Activated T-helper 9 cell treated with anti-CD3 and anti-CD28 coated beads, Interleukin-2, amount 50 U/mL, for 16 hours (primary cell): ENCODE results near the gene IL17RA.
"Not testable (repeated sequence)": the region's sequence is repeated elsewhere in the genome, so short reads cannot be mapped to it uniquely, and the experiment has no call there.

Experiments used
- DNase-seq: peaks from one replicate; pipeline ENCODE4 v3.0.0-alpha.2; 2020; ENCODE audit warnings: low read depth

The IL17RA gene, protein sequence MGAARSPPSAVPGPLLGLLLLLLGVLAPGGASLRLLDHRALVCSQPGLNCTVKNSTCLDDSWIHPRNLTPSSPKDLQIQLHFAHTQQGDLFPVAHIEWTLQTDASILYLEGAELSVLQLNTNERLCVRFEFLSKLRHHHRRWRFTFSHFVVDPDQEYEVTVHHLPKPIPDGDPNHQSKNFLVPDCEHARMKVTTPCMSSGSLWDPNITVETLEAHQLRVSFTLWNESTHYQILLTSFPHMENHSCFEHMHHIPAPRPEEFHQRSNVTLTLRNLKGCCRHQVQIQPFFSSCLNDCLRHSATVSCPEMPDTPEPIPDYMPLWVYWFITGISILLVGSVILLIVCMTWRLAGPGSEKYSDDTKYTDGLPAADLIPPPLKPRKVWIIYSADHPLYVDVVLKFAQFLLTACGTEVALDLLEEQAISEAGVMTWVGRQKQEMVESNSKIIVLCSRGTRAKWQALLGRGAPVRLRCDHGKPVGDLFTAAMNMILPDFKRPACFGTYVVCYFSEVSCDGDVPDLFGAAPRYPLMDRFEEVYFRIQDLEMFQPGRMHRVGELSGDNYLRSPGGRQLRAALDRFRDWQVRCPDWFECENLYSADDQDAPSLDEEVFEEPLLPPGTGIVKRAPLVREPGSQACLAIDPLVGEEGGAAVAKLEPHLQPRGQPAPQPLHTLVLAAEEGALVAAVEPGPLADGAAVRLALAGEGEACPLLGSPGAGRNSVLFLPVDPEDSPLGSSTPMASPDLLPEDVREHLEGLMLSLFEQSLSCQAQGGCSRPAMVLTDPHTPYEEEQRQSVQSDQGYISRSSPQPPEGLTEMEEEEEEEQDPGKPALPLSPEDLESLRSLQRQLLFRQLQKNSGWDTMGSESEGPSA

DNA sequence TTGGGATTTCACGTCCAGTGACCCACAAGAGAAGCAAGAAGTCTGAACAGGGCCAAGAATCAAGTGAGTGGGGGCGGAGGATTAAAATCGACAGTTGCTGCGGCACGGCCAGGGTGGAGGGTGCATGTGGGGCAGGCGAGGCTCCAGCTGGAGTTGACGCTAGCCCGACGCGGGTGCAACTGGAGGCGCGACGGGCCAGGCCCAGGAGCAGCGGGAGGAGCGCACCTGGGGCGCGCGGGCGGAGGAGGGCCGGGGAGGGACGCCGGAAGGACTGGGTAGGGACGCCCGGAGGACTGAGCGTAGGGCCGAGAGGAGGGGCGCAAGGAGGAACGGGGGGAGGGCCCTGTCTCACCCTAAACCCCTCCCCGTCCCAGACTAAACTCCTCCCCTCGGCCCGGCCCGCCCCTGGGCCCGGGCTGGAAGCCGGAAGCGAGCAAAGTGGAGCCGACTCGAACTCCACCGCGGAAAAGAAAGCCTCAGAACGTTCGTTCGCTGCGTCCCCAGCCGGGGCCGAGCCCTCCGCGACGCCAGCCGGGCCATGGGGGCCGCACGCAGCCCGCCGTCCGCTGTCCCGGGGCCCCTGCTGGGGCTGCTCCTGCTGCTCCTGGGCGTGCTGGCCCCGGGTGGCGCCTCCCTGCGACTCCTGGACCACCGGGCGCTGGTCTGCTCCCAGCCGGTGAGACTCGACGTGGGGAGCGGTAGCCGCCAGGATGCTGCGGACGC, at the start of gene IL17RA:
Gene IL17RA (plus strand): TSS at position 447 of the 723 bp plus-strand sequence. CDS start 92 bp downstream, at position 539.
- DNase-seq: peak; percentile 87

DNA sequence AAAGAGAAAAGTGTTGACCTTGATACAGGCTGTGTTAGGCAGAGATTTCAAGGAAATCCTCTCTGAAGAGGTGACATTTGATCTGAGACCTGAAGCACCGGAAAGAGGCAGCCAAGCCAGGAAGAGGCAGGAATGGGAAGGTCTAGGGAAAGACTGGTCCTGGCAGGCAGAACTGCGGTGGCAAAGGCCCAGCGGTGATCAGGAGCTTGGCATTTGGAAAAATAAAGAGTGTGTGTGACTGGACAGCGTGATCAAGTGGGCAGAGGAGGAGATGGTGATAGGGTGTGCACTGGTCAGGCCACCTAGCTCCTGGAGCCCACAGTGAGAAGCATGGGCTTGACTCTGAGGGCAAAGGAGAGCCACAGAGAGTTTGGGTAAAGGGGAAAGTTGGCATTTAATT, 49.6 kb upstream of the IL17RA start:
- no peak for DNase-seq

DNA sequence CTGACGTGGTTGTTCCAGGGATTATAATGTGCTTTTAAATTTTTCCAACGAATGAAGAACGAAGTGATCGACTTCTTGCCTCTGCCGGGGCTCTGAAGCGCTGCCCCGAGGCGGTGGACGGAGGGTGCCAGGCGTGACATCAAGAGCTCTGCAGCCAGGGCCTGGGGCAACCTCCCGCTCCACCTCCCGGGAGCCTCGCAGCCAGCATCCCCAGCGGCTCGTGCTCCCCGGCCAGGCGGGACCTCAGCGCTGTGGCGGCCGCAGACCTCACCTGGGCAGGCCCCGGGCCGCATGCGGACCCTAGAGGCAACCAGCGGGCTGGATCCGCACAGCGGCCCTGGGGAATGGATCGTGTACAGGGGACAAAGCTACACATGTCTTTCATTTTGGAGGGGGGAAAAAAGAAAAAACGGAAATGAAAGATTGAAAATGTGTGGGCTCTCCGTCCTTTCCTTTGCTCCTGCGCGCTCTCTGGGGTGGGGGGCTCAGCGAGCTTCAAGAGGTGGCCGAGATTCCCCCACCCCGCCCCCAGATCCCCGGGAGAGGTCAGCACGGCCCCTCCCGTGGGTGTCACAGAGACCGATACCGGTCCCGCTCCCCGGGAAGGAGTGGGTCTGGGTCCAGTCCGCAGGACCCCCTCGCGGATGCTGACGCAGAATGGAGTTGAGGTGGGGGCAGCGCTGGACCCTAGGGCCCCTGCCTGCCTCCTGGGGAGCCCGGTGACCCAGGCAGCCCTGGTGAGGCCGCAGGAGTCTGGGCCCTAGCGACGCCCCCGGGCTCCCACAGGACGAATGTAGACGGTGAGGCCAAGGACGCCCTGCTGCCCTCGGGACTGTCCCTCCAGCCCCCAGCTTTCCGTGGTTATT, 48.6 kb upstream of the IL17RA start:
- DNase-seq: not testable (repeated sequence)

DNA sequence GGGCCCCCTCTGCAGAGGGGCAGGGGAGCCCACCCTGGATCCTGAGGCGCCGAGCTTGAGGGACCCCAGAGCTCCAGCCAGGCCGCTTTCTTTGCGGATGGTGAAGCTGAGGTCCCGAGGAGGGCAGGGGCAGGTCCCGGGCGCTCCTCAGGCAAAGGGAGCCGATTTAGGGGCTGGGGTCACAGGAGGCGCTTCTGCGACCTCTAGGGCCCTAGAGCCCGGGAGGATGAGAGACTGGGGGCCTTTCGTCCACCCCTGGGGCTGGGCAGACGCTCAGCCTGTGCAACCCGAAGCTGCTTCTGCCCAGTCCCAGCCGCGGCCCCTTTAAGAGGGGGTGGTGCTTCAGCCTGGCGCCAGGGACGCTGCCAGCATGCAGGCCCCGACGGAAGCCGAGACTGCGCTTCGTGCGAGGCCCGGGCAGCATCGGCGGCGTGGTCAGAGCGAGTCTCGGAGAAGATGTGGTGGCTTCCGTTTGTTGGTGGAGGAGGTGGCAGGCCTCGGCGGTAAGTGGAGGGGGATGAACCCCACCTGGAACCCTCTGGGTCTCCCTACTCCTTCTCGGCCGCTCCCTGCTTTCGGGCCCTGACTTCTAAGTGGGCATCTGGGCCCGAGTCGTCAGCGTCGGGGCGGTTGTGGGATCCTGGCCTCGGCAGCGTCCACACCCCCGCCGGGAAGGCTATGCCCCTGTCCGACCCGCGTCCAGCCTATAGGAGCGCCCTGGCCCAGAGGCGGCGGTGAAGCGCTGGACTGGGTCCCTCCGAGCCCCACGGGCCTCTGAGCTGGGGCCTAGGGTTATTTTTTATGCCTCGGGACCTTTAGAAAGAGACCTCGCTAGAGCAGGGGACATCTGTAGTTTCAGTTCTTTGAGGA, 47.7 kb upstream of the IL17RA start:
- not testable (repeated sequence) for DNase-seq

DNA sequence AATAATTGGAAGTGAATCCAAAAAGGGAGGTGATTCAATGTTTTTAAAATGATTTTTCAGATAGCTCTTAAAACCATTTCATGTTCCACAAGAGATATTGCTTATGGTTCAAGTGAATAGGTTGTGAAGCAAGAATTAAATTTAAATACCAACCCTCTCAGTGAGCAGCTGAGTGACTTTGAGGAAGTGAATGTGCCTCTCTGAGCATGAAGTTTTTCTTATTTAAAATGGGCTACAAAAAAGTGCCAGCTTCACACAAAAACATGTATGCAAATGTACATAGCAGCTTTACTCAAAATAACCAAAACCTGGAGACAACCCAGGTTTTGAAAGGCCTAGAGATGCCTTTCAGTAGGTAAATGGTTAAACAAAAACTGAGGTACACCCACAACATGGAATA, 41.3 kb upstream of the IL17RA start:
- no peak for DNase-seq

DNA sequence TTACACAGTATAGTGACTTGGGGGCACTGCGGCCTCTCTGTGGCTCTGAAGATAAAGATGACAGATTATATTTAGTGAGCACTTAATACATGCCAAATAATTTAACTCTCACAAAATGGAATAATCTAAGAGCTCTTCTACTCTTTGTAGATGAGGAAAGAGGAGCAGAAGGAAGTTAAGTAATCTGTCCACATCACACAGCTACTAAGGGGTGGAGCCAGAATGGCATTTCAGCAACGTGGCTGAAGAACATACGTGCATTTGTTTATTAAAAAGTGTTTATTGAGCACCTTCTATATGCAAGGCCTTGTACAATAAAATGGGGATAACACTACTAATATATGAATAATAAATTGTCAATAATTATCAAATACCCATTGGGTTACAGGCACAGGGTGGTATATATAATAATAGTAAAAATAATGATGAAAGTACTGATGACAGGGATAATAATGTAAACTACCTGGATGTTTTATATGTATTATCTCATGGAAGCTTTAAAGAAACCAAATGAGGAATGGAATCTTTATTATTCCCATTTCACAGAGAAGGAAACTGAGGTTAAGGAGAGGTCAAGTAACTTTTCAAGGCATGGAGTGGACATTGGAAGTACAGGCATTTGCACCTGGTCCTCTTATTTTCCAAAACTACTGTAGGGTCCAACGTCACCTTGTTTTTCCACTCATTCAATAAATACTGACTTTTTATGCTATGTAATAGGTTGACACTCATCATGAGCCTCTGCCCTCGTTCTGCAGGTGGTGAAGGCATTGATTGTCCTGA, 38.0 kb upstream of the IL17RA start:
- DNase-seq: no peak

DNA sequence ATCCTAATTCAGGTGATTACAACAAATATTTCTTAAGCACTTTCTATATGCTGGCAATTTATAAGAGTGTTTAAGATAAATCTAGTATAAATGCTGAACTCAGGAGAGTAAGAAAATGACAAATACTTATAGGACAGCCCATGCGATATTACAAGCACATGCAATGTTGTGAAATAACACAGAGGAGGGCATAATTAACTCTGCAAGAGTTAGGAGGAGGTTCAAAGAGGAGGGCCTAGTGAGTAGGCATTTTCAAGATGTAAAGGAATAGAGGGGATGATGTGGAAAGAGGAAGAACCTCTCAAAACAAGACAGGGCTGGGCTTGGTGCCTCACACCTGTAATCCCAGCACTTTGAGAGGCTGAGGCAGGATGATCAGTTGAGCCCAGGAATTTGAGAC, 37.1 kb upstream of the IL17RA start:
- DNase-seq: no peak

DNA sequence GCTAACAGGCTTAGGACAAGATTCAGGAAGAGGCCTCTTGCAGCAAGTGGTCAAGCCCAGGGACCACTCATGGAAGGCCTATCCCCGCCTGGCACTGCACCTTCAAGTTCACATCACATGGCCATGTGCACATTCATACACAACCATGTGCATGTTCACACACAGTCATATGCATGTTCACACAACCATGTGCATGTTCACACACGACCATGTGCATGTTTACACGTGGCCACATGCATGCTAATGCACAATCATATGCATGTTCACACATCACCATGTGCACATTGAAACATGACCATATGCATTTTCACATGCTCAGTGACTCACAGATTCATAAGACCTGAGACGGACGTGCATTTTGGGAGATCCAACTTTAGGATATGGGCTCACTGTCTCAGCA, 28.7 kb upstream of the IL17RA start:
- DNase-seq: no peak

DNA sequence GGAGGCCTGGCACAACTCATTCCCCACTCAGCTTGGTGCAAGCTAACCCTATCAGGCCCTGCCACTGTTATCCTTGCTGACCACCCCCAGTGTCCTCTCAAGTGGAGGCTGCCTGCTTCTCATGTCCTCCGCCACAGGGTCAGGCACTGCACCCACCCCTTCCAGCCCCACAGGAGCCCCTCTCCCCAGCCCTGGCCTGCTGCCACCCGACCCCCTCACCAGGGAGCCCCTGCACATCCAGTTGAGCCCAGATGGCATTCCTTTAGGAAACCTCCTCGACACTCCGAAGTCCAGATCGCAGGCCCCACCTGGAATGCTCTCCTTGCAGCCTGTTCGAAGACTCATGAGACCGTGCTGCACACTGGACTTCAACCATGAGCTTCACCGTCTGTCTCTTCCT, 28.0 kb upstream of the IL17RA start:
- DNase-seq: no peak

DNA sequence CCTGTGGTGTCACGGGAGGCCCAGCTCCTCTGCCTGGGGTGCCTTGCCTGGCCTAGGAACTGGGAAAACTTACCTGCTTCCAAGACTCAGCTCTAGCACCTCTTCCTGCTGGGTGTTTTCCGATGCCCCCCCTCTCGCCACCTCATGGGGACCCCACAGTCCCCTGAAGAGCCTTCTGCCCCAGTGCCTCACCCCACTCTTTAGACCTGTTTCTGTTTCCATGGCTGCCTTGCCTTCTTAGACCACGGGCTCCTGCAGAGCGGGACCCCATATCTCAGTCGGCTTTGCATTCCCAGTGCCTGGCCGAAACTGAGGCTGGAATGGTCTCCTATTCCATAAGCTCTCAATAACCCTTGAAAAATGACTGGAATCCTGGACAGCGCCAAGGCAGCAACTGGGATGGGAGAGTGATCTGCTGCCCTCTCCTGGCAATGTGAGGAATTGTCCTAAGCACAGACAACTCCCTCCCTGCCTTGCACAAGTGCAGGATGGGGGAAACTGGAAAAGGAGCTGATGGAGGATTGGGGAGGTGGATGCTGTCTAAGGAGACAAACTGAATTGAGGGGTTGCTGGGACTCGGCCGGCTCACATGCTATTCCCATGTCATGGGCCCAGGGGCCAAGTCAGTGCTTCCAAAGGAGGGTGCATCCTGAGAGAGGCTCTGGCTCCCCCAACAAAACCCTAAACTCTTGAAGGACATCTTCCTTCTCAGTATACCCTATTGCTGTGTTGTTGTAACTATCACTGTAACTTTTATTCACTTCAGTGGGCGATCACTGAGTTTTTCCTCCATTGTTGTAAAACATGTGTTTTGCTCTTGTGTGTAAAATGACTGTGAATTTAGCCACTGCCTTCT, 26.6 kb upstream of the IL17RA start:
- DNase-seq: peak; percentile 3

DNA sequence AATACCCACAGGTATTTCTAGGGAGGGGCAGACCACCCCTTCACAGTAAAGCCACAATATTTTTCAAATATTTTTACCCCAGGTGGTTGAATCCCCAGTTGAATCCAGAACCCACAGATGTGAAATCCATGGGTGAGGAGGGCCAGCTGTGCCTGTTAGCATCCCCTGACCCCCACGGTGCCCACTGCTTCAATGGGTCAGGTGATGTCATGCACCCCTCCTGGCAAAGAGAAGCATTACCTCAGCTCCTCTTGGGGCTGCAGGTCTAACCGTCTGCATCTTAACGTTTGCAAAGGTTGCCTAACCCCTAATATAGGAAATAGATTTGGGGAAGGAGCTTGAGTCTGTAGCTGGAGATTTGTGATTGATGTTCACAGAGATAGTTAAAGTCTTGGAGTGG, 24.7 kb upstream of the IL17RA start:
- no peak for DNase-seq

DNA sequence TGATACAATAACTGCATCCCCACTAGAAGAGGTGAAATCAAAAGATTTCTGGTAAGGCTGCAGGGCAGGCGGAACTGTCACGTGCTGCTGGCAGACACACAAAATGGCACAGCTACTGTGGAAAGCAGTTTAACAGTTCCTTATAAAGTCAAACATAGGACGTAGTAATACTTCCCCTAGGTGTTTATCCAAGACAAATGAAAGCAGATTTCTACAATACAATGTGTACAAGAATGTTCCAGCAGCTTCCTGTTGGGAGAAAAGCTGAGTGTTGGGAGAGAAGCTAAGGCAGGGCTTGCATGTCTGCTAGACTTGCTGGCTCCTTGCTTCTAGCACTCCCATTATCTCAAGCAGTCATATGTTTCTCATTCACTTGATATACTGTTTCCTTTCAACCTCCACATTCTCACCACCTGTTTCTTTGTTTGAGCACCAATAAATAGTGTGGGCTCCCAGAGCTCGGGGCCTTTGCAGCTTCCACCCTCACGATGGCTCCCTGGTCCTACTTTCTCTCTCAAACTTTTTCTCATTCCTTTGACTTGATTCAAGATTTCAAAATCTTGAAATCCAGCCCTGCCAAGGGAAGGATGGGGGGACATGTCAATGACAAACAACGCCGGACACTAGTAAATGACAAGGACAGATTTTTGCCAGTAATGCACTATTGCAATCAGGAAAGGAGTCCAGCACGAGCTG, 21.2 kb upstream of the IL17RA start:
- DNase-seq: no peak

DNA sequence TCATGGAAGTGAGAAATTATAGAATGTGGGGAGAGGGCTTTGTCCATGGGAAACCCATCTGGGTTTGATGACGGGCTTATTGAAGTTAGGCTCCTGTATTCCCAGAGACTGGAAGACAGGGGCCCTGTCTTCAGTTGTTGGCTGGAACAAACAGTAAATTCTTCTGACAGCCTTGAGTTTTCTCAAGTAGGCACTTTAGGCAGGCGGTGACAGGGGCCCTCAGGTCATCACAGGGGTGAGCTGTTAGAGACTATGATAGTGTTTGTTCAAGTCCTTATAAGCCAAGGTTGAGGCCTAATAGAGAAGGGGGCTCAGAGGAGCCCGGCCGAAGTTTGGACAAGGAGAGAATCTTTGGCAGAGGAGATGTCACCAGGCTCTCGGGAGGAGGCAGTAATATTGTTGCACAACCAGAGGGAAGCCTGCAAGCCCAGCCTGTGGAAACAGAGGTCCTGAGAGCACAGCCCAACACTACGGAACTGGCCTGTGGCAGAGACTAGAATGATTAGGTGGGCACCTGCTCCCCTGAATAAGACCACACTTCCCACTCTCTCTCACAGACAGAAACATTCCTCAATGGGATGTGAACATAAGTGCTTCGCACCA, 20.2 kb upstream of the IL17RA start:
- no peak for DNase-seq

DNA sequence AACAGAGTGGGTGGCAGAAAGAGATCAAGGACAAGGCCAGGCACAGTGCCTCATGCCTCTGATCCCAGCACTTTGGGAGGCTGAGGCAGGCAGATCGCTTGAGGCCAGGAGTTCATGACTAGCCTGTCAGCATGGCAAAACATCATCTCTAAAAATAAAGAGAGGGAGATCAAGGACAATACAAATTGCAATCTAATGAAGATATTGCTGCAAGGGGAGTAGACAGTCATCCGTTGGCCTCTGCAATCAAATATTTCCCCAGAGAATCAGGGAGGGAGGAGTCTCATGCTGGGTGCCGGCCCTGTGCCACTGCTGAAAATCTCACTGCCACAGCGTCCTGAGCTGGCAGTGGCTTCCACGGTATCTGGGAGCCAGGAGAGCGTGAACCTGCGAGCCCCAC, 19.4 kb upstream of the IL17RA start:
- DNase-seq: no peak

DNA sequence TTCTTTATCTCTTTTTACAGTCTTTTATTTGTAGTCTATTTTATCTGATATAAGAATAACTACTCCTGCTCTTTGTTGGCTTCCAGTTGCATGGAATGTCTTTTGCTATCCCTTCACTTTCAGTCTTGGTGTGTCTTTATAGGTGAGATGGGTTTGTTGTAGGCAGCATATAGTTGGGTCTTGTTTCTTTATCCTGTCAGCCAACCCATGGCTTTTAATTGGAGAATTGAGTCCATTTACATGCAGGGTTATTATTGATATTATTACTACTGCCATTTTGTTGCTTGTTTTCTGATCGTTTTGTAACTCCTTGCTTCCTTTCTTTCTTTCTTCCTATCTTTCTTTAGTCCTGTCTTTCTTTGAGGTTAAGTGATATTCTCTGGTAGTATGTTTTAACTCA, 11.9 kb upstream of the IL17RA start:
- DNase-seq: no peak

DNA sequence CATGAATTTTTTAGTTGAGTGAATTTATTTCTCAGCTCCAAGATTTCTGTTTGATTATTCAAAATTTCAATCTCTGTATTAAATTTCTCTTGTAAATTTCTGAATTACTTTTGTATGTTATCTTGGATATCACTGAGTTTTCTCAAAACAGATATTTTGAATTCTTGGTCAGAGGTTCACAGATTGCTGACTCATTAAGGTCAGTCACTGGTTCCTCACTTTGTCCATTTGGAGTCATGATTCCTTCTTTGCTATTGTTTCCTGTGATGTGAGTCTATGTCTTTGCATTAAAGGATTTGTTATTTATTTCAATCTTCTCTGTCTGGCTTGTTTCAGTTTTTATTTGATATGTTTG, 10.2 kb upstream of the IL17RA start:
- no peak for DNase-seq

DNA sequence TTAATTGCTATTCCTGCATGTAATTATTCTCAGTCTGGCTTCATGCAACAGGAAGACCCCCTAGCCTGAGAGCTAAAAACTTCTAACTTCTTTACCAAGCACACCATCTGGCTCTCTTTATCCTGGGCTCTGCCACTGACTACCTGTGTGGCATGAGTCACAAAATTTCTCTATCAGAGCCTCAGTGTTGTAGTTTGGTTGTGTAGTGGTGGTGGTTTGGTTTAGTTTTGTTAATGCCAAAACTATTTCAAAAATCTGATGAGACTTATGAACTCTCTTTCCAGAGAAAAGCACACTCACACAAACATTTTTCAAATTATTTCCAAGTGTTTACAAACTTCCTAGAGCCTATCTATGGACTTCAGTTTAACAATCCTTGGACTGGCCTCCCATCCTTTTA, 7.5 kb upstream of the IL17RA start:
- no peak for DNase-seq

DNA sequence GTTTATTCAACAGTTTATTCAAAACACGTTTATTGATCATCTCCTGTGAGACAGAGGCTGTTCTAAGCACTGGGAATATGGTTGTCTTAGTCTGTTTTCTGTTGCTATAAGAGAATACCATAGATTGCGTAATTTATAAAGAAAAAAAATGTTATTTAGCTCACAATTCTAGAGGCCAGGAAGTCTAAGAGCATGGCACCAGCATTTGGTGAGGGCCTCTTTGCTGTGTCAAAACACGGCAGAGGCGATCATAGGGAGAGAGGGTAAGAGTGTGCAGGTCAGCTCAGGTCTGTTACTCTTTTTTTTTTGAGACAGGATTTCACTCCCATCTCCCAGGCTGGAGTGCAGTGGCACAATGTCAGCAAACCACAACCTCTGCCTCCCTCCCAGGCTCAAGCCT, 5.2 kb upstream of the IL17RA start:
- DNase-seq: no peak
